ENCODE measurements around the gene NAB2.

NAB2 gene

DNA sequence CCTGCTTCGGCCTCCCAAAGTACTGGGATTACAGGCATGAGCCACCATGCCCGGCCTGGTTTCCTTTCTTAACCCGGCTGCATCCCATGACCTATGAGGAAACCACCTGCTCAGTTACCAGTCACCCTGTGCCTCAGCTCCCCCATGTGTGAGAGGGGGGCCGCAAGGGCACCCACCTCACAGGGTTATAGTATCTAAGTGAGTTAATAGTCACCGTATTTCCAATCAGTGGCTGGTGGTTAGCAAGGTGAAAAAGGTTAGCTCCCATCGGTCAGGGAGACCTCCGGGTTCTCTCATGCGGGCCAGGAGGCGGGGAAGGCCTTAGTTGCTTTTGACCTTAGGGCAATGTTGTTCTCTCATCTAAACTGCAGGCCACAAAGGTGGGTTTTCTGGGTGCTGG lies 46.0 kb downstream of the NAB2 start:
- TF ChIP-seq FOXK2 (IDR thresholded peaks at IDR 0.05) (no peak), CTBP1 (IDR thresholded peaks at IDR 0.05; ENCODE audit: borderline replicate concordance) (no peak), FOXM1 (IDR thresholded peaks at IDR 0.05; ENCODE audit: borderline replicate concordance) (no peak), NFRKB (IDR thresholded peaks at IDR 0.05) (no peak), ZNF384 (IDR thresholded peaks at IDR 0.05) (no peak), ARNT (IDR thresholded peaks at IDR 0.05) (no peak), LEF1 (IDR thresholded peaks at IDR 0.05; ENCODE audit: borderline replicate concordance) (no peak), SP1 (IDR thresholded peaks at IDR 0.05) (no peak), FOXA1 (IDR thresholded peaks at IDR 0.05) (no peak), SUZ12 (IDR thresholded peaks at IDR 0.05) (no peak), ELF4 (IDR thresholded peaks at IDR 0.05) (no peak)
- TF ChIP-seq, protein P1, sequence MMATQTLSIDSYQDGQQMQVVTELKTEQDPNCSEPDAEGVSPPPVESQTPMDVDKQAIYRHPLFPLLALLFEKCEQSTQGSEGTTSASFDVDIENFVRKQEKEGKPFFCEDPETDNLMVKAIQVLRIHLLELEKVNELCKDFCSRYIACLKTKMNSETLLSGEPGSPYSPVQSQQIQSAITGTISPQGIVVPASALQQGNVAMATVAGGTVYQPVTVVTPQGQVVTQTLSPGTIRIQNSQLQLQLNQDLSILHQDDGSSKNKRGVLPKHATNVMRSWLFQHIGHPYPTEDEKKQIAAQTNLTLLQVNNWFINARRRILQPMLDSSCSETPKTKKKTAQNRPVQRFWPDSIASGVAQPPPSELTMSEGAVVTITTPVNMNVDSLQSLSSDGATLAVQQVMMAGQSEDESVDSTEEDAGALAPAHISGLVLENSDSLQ (IDR thresholded peaks at IDR 0.05): no peak
- ChIA-PET POLR2A (no interaction called here), CTCF (interaction anchor here (1.1 kb wide), 1 partner anchor 11 kb away, joined by 5 read pairs; no protein-coding TSS in a partner anchor)
- no peak for DNase-seq (ENCODE audit: extremely low spot score)

DNA sequence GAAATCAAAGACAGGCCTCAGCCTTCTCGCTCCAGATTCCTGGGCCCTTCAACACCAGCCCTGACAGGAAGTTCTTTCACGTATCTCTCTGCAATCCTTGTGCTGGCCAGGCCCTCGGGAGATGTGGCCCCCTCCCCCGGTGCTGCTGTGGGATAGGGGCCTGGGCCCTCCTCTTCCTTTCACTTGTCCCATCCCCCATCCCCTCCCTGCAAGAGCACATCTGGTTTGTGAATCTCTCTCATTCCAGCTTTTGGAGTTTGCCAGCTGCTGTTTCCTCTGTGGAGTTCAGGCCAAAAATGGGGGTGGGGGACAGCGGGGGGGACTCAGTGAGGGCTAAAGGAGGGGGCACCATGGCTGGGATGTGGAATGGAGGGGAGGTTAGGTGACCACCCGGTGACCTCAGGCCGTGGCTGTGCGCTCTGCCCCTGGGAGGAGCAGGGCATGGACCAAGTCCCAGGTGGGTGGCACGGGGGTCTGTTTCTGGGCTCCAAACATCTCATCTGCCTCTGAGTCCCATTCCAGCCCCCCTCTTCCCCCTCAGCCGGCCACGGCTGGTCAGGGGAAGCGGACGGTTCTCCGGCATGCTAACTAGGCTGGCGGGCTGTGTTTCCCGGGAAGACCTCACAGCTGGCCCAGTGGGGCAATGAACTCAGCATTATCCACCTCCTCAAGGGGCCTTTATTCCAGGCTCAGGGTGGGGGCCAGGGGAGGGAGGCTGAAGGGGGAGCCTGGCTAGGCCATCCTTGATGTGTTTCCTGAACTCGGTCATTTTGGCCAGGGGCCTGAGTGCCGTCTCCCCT lies 46.8 kb downstream of the NAB2 start:
- CTCF ChIA-PET: interaction anchor here (1.0 to 1.1 kb wide), 2 partner anchors 11 to 40 kb away, joined by 4 to 5 read pairs; no protein-coding TSS in a partner anchor
- TF ChIP-seq SUZ12 (IDR thresholded peaks at IDR 0.05): no peak
- TF ChIP-seq L3MBTL2 (conservative IDR thresholded peaks at IDR 0.05): no peak
- TF ChIP-seq ZNF384 (IDR thresholded peaks at IDR 0.05): no peak
- TF ChIP-seq, protein P1 (IDR thresholded peaks at IDR 0.05): no peak
- TF ChIP-seq NFRKB (IDR thresholded peaks at IDR 0.05): no peak
- TF ChIP-seq HDGF (IDR thresholded peaks at IDR 0.05; ENCODE audit: borderline replicate concordance): no peak
- TF ChIP-seq FOXM1 (IDR thresholded peaks at IDR 0.05; ENCODE audit: borderline replicate concordance): no peak
- no peak for TF ChIP-seq CTBP1 (IDR thresholded peaks at IDR 0.05; ENCODE audit: borderline replicate concordance)
- TF ChIP-seq SP1 (IDR thresholded peaks at IDR 0.05): no peak
- TF ChIP-seq ELF4 (IDR thresholded peaks at IDR 0.05): no peak
- TF ChIP-seq FOXA1 (IDR thresholded peaks at IDR 0.05): no peak
- TF ChIP-seq FOXK2 (IDR thresholded peaks at IDR 0.05): no peak
- TF ChIP-seq ARNT (IDR thresholded peaks at IDR 0.05): no peak
- no peak for TF ChIP-seq LEF1 (IDR thresholded peaks at IDR 0.05; ENCODE audit: borderline replicate concordance)
- no peak for TF ChIP-seq BHLHE40 (IDR thresholded peaks at IDR 0.05; ENCODE audit: borderline replicate concordance)
- no peak for TF ChIP-seq TARDBP (IDR thresholded peaks at IDR 0.05)
- DNase-seq (ENCODE audit: extremely low spot score): no peak
- POLR2A ChIA-PET: interaction anchor here (1.3 kb wide), 1 partner anchor 8 kb away, joined by 7 read pairs; the partner anchor contains the start of gene LRP1

DNA sequence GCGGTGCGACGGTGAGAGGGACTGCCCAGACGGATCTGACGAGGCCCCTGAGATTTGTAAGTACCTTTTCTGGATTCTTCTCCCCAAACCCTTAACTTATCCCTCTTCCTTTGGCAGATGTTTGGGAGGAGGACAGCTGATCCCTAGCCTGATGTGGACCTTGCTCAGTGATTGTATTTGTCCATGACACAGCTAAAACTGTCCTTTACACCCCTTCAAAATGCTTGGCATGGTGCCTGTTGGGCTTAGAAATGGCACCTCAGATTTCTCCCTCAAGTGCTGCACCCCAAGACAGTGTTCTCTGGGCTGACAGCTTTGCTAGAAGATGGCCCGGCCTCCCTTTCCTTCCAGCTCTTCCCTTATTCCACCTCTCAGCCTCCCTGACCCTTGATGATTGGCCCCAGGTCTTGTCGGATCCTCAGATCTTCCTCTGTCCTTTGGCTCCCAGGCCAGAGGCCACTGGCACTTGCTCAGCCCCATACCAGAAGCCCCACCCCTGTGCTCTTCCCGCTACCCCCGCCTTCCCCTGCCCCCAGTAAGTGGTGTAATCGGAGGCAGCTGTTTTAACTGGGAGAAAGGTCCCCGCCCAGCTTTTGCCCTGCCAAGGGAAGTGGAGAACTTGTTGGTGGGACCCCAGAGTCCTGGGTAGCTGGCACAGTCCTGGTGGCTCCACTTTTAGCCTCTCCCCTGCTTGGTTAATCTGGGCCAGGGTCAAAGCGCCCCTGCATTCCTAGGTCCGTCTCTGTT lies 49.8 kb downstream of the NAB2 start:
- POLR2A ChIA-PET: interaction anchor here (0.6 kb wide), 2 partner anchors 11 to 16 kb away, joined by 3 read pairs; no protein-coding TSS in a partner anchor
- no peak for DNase-seq (ENCODE audit: extremely low spot score)

DNA sequence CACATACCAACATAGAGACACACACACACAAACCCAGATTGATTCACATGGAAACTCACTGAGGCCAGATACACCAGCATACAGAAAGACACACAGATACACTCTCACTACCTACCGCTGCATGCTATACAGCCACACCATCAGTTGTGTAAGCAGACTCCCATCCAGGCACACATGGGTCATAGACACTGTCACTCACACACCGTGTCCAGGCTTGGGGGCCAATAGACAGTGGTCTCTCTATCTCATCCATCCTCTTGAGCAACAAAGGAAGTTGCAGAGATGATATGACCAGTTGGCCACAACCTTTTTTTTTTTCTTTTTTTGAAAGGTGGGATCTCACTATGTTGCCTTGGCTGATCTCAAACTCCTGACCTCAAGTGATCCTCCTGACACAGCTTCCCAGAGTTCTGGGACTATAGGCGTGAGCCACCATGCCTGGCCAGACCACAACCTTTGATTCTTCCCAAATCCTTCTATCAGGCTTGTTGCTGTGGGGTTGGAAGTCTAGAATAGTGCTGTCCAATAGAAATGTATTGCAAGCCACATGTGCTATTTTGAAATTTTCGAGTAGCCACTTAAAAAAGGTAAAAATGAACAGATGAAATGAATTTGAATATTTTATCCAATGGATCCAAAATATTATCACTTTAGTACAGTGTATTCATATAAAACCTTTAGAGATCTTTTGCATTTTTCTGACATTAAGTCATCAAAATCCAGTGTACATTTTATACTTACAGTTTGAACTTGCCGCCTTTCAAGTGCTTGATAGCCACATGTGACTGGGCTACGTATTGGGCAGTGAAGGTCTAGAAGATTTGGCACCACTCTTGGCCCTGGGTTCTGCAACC lies 51.1 kb downstream of the NAB2 start:
- DNase-seq (ENCODE audit: extremely low spot score): no peak
- CTCF ChIA-PET: interaction anchor here (1.2 kb wide), 1 partner anchor 16 kb away, joined by 3 read pairs; no protein-coding TSS in a partner anchor
- TF ChIP-seq ZNF384 (IDR thresholded peaks at IDR 0.05): no peak
- no peak for TF ChIP-seq TARDBP (IDR thresholded peaks at IDR 0.05)
- TF ChIP-seq NFRKB (IDR thresholded peaks at IDR 0.05): no peak
- TF ChIP-seq ELF4 (IDR thresholded peaks at IDR 0.05): no peak
- TF ChIP-seq SP1 (IDR thresholded peaks at IDR 0.05): no peak
- TF ChIP-seq ARNT (IDR thresholded peaks at IDR 0.05): no peak
- TF ChIP-seq FOXK2 (IDR thresholded peaks at IDR 0.05): no peak
- POLR2A ChIA-PET: no interaction called here

More for the DNA sequence above, 49.8 kb downstream of the NAB2 start:
- TF ChIP-seq ARNT (IDR thresholded peaks at IDR 0.05): no peak
- TF ChIP-seq BHLHE40 (IDR thresholded peaks at IDR 0.05; ENCODE audit: borderline replicate concordance): no peak
- no peak for TF ChIP-seq LEF1 (IDR thresholded peaks at IDR 0.05; ENCODE audit: borderline replicate concordance)
- TF ChIP-seq ZNF384 (IDR thresholded peaks at IDR 0.05): no peak
- no peak for TF ChIP-seq NFRKB (IDR thresholded peaks at IDR 0.05)
- TF ChIP-seq, protein P1 (IDR thresholded peaks at IDR 0.05): no peak
- TF ChIP-seq FOXM1 (IDR thresholded peaks at IDR 0.05; ENCODE audit: borderline replicate concordance): no peak
- CTCF ChIA-PET: no interaction called here

DNA sequence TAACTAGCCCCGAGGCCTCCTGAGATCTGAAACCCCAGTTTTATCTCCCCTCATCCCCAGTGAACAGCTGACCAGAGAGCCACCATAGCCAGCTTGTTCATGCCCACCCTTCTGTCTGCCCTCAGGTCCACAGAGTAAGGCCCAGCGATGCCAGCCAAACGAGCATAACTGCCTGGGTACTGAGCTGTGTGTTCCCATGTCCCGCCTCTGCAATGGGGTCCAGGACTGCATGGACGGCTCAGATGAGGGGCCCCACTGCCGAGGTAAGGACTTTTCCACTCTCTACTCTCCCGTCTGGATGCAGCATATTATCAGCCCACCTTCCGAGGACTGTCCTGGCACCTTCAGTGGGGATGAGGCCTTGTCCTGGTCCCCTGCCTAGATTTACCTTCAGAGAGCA lies 52.3 kb downstream of the NAB2 start:
- ChIA-PET CTCF (interaction anchor here (0.7 kb wide), 1 partner anchor 35 kb away, joined by 3 read pairs; no protein-coding TSS in a partner anchor), POLR2A (interaction anchor here (2.1 kb wide), 1 partner anchor 13 kb away, joined by 5 read pairs; the partner anchor contains the start of gene LRP1)
- TF ChIP-seq, protein P1 (IDR thresholded peaks at IDR 0.05): no peak
- no peak for TF ChIP-seq ELF4 (IDR thresholded peaks at IDR 0.05)
- TF ChIP-seq ARNT (IDR thresholded peaks at IDR 0.05): no peak
- no peak for TF ChIP-seq TARDBP (IDR thresholded peaks at IDR 0.05)
- TF ChIP-seq FOXM1 (IDR thresholded peaks at IDR 0.05; ENCODE audit: borderline replicate concordance): no peak
- TF ChIP-seq FOXK2 (IDR thresholded peaks at IDR 0.05): no peak
- no peak for TF ChIP-seq BHLHE40 (IDR thresholded peaks at IDR 0.05; ENCODE audit: borderline replicate concordance)
- no peak for TF ChIP-seq ZNF384 (IDR thresholded peaks at IDR 0.05)
- TF ChIP-seq SUZ12 (IDR thresholded peaks at IDR 0.05): no peak
- TF ChIP-seq LEF1 (IDR thresholded peaks at IDR 0.05; ENCODE audit: borderline replicate concordance): no peak
- TF ChIP-seq FOXA1 (IDR thresholded peaks at IDR 0.05): no peak
- no peak for TF ChIP-seq HDGF (IDR thresholded peaks at IDR 0.05; ENCODE audit: borderline replicate concordance)
- TF ChIP-seq CTBP1 (IDR thresholded peaks at IDR 0.05; ENCODE audit: borderline replicate concordance): no peak
- no peak for TF ChIP-seq L3MBTL2 (conservative IDR thresholded peaks at IDR 0.05)
- no peak for TF ChIP-seq SP1 (IDR thresholded peaks at IDR 0.05)
- TF ChIP-seq NFRKB (IDR thresholded peaks at IDR 0.05): no peak
- no peak for DNase-seq (ENCODE audit: extremely low spot score)
